ENCODE results near the gene ZNF174.

The ZNF174 gene

GRCh38 chr16:3364774-3365427 is 36.1 kb upstream of the ZNF174 start:
- H3K27me3 ChIP-seq (replicated peaks in 2 of 5; ENCODE audit: control insufficient read depth in 4 of 5, insufficient read depth in 5 of 5, low read length in 4 of 5), result peaks cover 0 to 6% (median 0%) of the 10 kb centered on the region in 5 experiments
- peak overlapping the region; percentile 61 to 80 for H3K27ac ChIP-seq (ENCODE audit: insufficient read depth in 1 of 2, low read depth in 1 of 2, low read length in 2 of 2, poor library complexity in 1 of 2, severe bottlenecking in 2 of 2)
- 22% methylated on average over 42 of the region's 42 CpGs for WGBS (ENCODE audit: insufficient coverage)
- CTCF ChIA-PET, result no interaction called here
- no peaks in the 10 kb centered on the region for H3K36me3 ChIP-seq (ENCODE audit: control insufficient read depth in 4 of 4, insufficient read depth in 4 of 4, low read length in 3 of 4)
- DNase-seq, result peak; percentile 93 to 98 (median 97)
- peak overlapping the region; percentile 15 to 77 (median 65) for H3K4me3 ChIP-seq (ENCODE audit: control insufficient read depth in 1 of 7, extremely low read depth in 1 of 7, insufficient read depth in 4 of 7, low read depth in 2 of 7, low read length in 6 of 7)
- peaks cover 0 to 12% (median 9%) of the 10 kb centered on the region in 4 experiments for H3K4me1 ChIP-seq (ENCODE audit: control extremely low read depth in 1 of 4, control insufficient read depth in 4 of 4, insufficient read depth in 4 of 4, low read length in 3 of 4)
- peaks cover 2 to 36% (median 18%) of the 10 kb centered on the region in 5 experiments for H3K9me3 ChIP-seq (ENCODE audit: control extremely low read depth in 1 of 5, control insufficient read depth in 4 of 5, insufficient read depth in 2 of 5, low read depth in 1 of 5, low read length in 4 of 5)
- POLR2A ChIA-PET, result no interaction called here

DNA sequence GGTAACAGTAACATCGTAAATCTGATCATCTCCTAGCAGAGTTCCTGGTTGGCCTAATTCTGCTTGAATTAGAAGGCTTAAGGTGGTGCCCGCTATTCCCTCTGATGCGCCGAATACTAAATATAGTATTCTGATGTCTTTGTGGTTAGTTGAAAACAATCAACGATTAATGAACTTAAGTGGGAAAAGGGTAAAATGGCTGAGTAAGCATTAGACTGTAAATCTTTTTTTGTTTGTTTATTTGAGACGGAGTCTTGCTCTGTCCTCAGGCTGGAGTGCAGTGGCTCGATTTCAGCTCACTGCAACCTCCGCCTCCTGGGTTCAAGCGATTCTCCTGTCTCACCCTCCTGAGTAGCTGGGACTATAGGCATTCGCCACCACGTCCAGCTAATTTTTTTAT is 31.9 kb upstream of the ZNF174 start:
- WGBS (ENCODE audit: insufficient coverage), result 99% methylated on average over 11 of the region's 11 CpGs
- H3K4me3 ChIP-seq (ENCODE audit: control insufficient read depth in 1 of 7, extremely low read depth in 1 of 7, insufficient read depth in 4 of 7, low read depth in 2 of 7, low read length in 6 of 7), result no peak overlapping the region
- CTCF ChIA-PET, result no interaction called here
- H3K4me1 ChIP-seq (ENCODE audit: control extremely low read depth in 1 of 4, control insufficient read depth in 4 of 4, insufficient read depth in 4 of 4, low read length in 3 of 4), result peaks cover 0 to 12% (median 9%) of the 10 kb centered on the region in 4 experiments
- POLR2A ChIA-PET, result no interaction called here
- no peak overlapping the region for H3K27ac ChIP-seq (ENCODE audit: insufficient read depth in 1 of 2, low read depth in 1 of 2, low read length in 2 of 2, poor library complexity in 1 of 2, severe bottlenecking in 2 of 2)
- H3K9me3 ChIP-seq (ENCODE audit: control extremely low read depth in 1 of 5, control insufficient read depth in 4 of 5, insufficient read depth in 2 of 5, low read depth in 1 of 5, low read length in 4 of 5), result peaks cover 0 to 33% (median 24%) of the 10 kb centered on the region in 5 experiments
- no peak for DNase-seq
- no peaks in the 10 kb centered on the region for H3K27me3 ChIP-seq (replicated peaks in 2 of 5; ENCODE audit: control insufficient read depth in 4 of 5, insufficient read depth in 5 of 5, low read length in 4 of 5)
- H3K36me3 ChIP-seq (ENCODE audit: control insufficient read depth in 4 of 4, insufficient read depth in 4 of 4, low read length in 3 of 4), result no peaks in the 10 kb centered on the region

DNA sequence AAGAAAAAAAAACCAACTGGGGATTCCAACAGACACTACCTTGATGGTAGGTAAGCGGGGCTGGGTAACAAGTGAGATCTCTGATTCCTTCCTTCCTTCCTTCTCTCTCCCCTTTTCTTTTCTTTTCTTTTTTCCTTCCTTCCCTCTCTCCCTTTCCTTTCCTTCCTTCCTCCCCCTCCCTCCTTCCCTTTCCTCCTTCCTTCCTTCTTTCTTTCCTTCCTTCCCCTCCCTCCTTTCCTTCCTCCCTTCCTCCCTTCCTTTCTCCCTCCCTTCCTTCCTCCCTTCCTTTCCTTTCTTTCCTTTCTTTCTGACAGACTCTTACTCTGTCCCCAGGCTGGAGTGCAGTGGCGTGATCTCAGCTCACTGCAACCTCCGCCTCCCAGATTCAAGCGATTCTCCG is 25.3 kb upstream of the ZNF174 start:
- Histone ChIP-seq H3K36me3 (ENCODE audit: control insufficient read depth in 4 of 4, insufficient read depth in 4 of 4, low read length in 3 of 4) (peaks cover 0 to 6% (median 3%) of the 10 kb centered on the region in 4 experiments), H3K9me3 (ENCODE audit: control extremely low read depth in 1 of 5, control insufficient read depth in 4 of 5, insufficient read depth in 2 of 5, low read depth in 1 of 5, low read length in 4 of 5) (peaks cover 14 to 68% (median 49%) of the 10 kb centered on the region in 5 experiments), H3K27ac (ENCODE audit: insufficient read depth in 1 of 2, low read depth in 1 of 2, low read length in 2 of 2, poor library complexity in 1 of 2, severe bottlenecking in 2 of 2) (no peak overlapping the region), H3K4me1 (ENCODE audit: control extremely low read depth in 1 of 4, control insufficient read depth in 4 of 4, insufficient read depth in 4 of 4, low read length in 3 of 4) (no peaks in the 10 kb centered on the region), H3K27me3 (replicated peaks in 2 of 5; ENCODE audit: control insufficient read depth in 4 of 5, insufficient read depth in 5 of 5, low read length in 4 of 5) (no peaks in the 10 kb centered on the region), H3K4me3 (ENCODE audit: control insufficient read depth in 1 of 7, extremely low read depth in 1 of 7, insufficient read depth in 4 of 7, low read depth in 2 of 7, low read length in 6 of 7) (no peak overlapping the region)
- DNase-seq, result no peak
- ChIA-PET POLR2A (no interaction called here), CTCF (no interaction called here)
- WGBS (ENCODE audit: insufficient coverage), result 100% methylated on average over 1 of the region's 5 CpGs

DNA sequence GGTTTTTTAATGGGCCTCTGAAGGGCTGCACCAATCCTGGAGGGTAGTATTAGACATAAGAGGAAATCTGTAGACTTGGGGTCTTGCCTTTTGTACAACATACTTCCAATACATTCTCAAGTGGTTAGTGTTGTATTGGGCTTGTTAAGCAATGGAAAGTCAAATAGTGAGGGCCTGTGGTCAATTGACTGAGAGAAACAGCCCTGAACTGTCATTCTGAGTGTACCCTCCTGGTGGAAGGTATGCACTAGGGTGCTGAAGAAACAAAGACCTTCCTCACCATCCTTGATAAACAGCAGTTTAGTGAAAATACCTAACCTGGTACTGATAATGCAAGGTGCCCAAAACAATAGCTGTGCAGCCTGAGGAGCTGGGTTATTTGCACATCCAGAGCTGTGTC is 23.1 kb upstream of the ZNF174 start:
- no peaks in the 10 kb centered on the region for H3K27me3 ChIP-seq (replicated peaks in 2 of 5; ENCODE audit: control insufficient read depth in 4 of 5, insufficient read depth in 5 of 5, low read length in 4 of 5)
- H3K4me1 ChIP-seq (ENCODE audit: control extremely low read depth in 1 of 4, control insufficient read depth in 4 of 4, insufficient read depth in 4 of 4, low read length in 3 of 4), result no peaks in the 10 kb centered on the region
- DNase-seq, result no peak
- ChIA-PET CTCF (no interaction called here), POLR2A (no interaction called here)
- no peak overlapping the region for H3K4me3 ChIP-seq (ENCODE audit: control insufficient read depth in 1 of 7, extremely low read depth in 1 of 7, insufficient read depth in 4 of 7, low read depth in 2 of 7, low read length in 6 of 7)
- no peak overlapping the region for H3K27ac ChIP-seq (ENCODE audit: insufficient read depth in 1 of 2, low read depth in 1 of 2, low read length in 2 of 2, poor library complexity in 1 of 2, severe bottlenecking in 2 of 2)
- H3K9me3 ChIP-seq (ENCODE audit: control extremely low read depth in 1 of 5, control insufficient read depth in 4 of 5, insufficient read depth in 2 of 5, low read depth in 1 of 5, low read length in 4 of 5), result peaks cover 27 to 85% (median 66%) of the 10 kb centered on the region in 5 experiments
- H3K36me3 ChIP-seq (ENCODE audit: control insufficient read depth in 4 of 4, insufficient read depth in 4 of 4, low read length in 3 of 4), result peaks cover 10 to 23% (median 15%) of the 10 kb centered on the region in 4 experiments

DNA sequence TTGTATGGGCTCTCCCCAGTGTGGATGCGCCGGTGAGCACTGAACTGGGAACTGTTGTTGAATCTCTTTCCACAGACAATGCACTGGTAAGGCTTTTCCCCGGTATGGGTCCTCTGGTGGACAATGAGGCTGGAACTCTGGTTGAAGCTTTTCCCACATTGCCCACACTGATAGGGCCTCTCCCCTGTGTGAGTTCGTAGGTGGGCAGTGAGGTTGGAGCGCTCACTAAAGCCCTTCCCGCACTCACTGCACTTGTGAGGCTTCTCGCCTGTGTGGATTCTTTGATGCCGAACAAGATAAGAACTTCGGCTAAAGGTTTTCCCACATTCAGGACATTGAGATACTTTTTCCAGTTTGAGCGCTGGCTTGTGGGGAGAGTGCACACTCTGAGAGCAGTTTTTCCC is 18.0 kb upstream of the ZNF174 start:
- ChIA-PET CTCF (no interaction called here), POLR2A (no interaction called here)
- peaks cover 33 to 58% (median 47%) of the 10 kb centered on the region in 4 experiments for H3K36me3 ChIP-seq (ENCODE audit: control insufficient read depth in 4 of 4, insufficient read depth in 4 of 4, low read length in 3 of 4)
- H3K4me1 ChIP-seq (ENCODE audit: control extremely low read depth in 1 of 4, control insufficient read depth in 4 of 4, insufficient read depth in 4 of 4, low read length in 3 of 4), result no peaks in the 10 kb centered on the region
- DNase-seq, result no peak
- no peaks in the 10 kb centered on the region for H3K27me3 ChIP-seq (replicated peaks in 2 of 5; ENCODE audit: control insufficient read depth in 4 of 5, insufficient read depth in 5 of 5, low read length in 4 of 5)
- H3K9me3 ChIP-seq (ENCODE audit: control extremely low read depth in 1 of 5, control insufficient read depth in 4 of 5, insufficient read depth in 2 of 5, low read depth in 1 of 5, low read length in 4 of 5), result peaks cover 20 to 81% (median 66%) of the 10 kb centered on the region in 5 experiments
- 99% methylated on average over 10 of the region's 10 CpGs for WGBS (ENCODE audit: insufficient coverage)
- H3K27ac ChIP-seq (ENCODE audit: insufficient read depth in 1 of 2, low read depth in 1 of 2, low read length in 2 of 2, poor library complexity in 1 of 2, severe bottlenecking in 2 of 2), result no peak overlapping the region
- H3K4me3 ChIP-seq (ENCODE audit: control insufficient read depth in 1 of 7, extremely low read depth in 1 of 7, insufficient read depth in 4 of 7, low read depth in 2 of 7, low read length in 6 of 7), result peak overlapping the region in 1 of 7 experiments; percentile 62

DNA sequence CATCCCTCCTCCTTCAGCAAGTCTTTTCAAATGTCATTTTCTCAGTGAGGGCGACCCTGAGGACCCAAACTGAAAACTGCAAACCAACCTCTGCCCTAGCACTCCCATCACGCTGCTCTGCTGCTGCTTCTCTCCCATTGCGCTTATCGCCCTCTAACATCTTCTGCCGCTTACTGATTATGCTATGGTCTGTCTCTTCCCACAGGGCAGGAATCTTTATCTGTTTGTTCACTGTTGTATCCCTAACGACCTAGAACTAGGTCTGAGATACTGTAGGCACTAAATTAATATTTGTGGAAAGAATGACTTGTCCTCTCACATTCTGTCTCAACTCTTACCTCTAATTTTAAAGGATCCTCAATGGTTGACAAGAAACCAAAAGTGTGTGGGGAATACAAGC is 12.7 kb upstream of the ZNF174 start:
- Histone ChIP-seq H3K9me3 (ENCODE audit: control extremely low read depth in 1 of 5, control insufficient read depth in 4 of 5, insufficient read depth in 2 of 5, low read depth in 1 of 5, low read length in 4 of 5) (peaks cover 1 to 79% (median 60%) of the 10 kb centered on the region in 5 experiments), H3K27ac (ENCODE audit: insufficient read depth in 1 of 2, low read depth in 1 of 2, low read length in 2 of 2, poor library complexity in 1 of 2, severe bottlenecking in 2 of 2) (no peak overlapping the region), H3K4me3 (ENCODE audit: control insufficient read depth in 1 of 7, extremely low read depth in 1 of 7, insufficient read depth in 4 of 7, low read depth in 2 of 7, low read length in 6 of 7) (no peak overlapping the region), H3K4me1 (ENCODE audit: control extremely low read depth in 1 of 4, control insufficient read depth in 4 of 4, insufficient read depth in 4 of 4, low read length in 3 of 4) (no peaks in the 10 kb centered on the region), H3K27me3 (replicated peaks in 2 of 5; ENCODE audit: control insufficient read depth in 4 of 5, insufficient read depth in 5 of 5, low read length in 4 of 5) (no peaks in the 10 kb centered on the region), H3K36me3 (ENCODE audit: control insufficient read depth in 4 of 4, insufficient read depth in 4 of 4, low read length in 3 of 4) (peaks cover 43 to 79% (median 64%) of the 10 kb centered on the region in 4 experiments)
- ChIA-PET POLR2A (no interaction called here), CTCF (no interaction called here)
- 99% methylated on average over 5 of the region's 6 CpGs for WGBS (ENCODE audit: insufficient coverage)
- DNase-seq, result no peak

GRCh38 chr16:3389663-3390338 is 11.2 kb upstream of the ZNF174 start:
- 91% methylated on average over 8 of the region's 9 CpGs for WGBS (ENCODE audit: insufficient coverage)
- DNase-seq, result no peak
- POLR2A ChIA-PET, result no interaction called here
- H3K27ac ChIP-seq (ENCODE audit: insufficient read depth in 1 of 2, low read depth in 1 of 2, low read length in 2 of 2, poor library complexity in 1 of 2, severe bottlenecking in 2 of 2), result no peak overlapping the region
- CTCF ChIA-PET, result no interaction called here
- no peaks in the 10 kb centered on the region for H3K27me3 ChIP-seq (replicated peaks in 2 of 5; ENCODE audit: control insufficient read depth in 4 of 5, insufficient read depth in 5 of 5, low read length in 4 of 5)
- H3K4me3 ChIP-seq (ENCODE audit: control insufficient read depth in 1 of 7, extremely low read depth in 1 of 7, insufficient read depth in 4 of 7, low read depth in 2 of 7, low read length in 6 of 7), result peak overlapping the region in 1 of 7 experiments; percentile 48
- H3K36me3 ChIP-seq (ENCODE audit: control insufficient read depth in 4 of 4, insufficient read depth in 4 of 4, low read length in 3 of 4), result peaks cover 40 to 80% (median 61%) of the 10 kb centered on the region in 4 experiments
- peaks cover 1 to 79% (median 60%) of the 10 kb centered on the region in 5 experiments for H3K9me3 ChIP-seq (ENCODE audit: control extremely low read depth in 1 of 5, control insufficient read depth in 4 of 5, insufficient read depth in 2 of 5, low read depth in 1 of 5, low read length in 4 of 5)
- no peaks in the 10 kb centered on the region for H3K4me1 ChIP-seq (ENCODE audit: control extremely low read depth in 1 of 4, control insufficient read depth in 4 of 4, insufficient read depth in 4 of 4, low read length in 3 of 4)
